Stimulated activated CD4-positive, alpha-beta T cell treated with anti-CD3 and anti-CD28 coated beads, Interleukin-12 subunit alpha, Interleukin-12 subunit beta, amount 100 ng/mL, for 48 hours (primary cell): ENCODE measurements around the gene SIT1.
"Not testable (repeated sequence)": the region's sequence is repeated elsewhere in the genome, so short reads cannot be mapped to it uniquely, and the experiment has no call there.

Experiments used
- DNase-seq, 3 donors: peaks; one replicate each; pipeline ENCODE4 v3.0.0-alpha.2; 2020; ENCODE audit warnings: low read depth in 2 of 3, low spot score in 1 of 3

SIT1 gene

GRCh38 chr9:35638751-35639150 lies 12.0 kb downstream of the SIT1 start:
- not testable (repeated sequence) for DNase-seq

- DNase-seq: not testable (repeated sequence)
Measured at GRCh38 chr9:35637427-35637955, 13.2 kb downstream of the SIT1 start.

GRCh38 chr9:35636877-35637246 lies 13.9 kb downstream of the SIT1 start:
- not testable (repeated sequence) for DNase-seq

- DNase-seq: no peak
Measured at GRCh38 chr9:35636135-35636876, 14.4 kb downstream of the SIT1 start.

- no peak for DNase-seq
Measured at GRCh38 chr9:35635730-35636129, 15.0 kb downstream of the SIT1 start.

GRCh38 chr9:35629597-35629996 lies 21.1 kb downstream of the SIT1 start:
- no peak for DNase-seq

GRCh38 chr9:35628389-35628991 lies 22.2 kb downstream of the SIT1 start:
- no peak for DNase-seq

GRCh38 chr9:35627575-35627974 lies 23.2 kb downstream of the SIT1 start:
- DNase-seq: no peak

GRCh38 chr9:35619800-35620158 lies 31.0 kb downstream of the SIT1 start:
- peak in 1 of 3 donors; percentile 8 for DNase-seq

- peak; percentile 7 to 44 (median 21) for DNase-seq
Measured at GRCh38 chr9:35618854-35619799, 31.6 kb downstream of the SIT1 start.

- no peak for DNase-seq
Measured at GRCh38 chr9:35618325-35618727, 32.4 kb downstream of the SIT1 start, which contains the start of gene CD72. Gene CD72, minus strand, starts transcription at chr9:35618413. Its CDS starts 110 bp downstream, at chr9:35618303.

- DNase-seq: no peak
Measured at GRCh38 chr9:35617548-35617947, 33.2 kb downstream of the SIT1 start.

GRCh38 chr9:35616681-35617459 lies 33.9 kb downstream of the SIT1 start:
- DNase-seq: peak; percentile 31 to 53 (median 44)

- no peak for DNase-seq
Measured at GRCh38 chr9:35615981-35616680, 34.6 kb downstream of the SIT1 start.

GRCh38 chr9:35612843-35613242 lies 37.9 kb downstream of the SIT1 start:
- DNase-seq: no peak

- not testable (repeated sequence) for DNase-seq
Measured at GRCh38 chr9:35612066-35612465, 38.7 kb downstream of the SIT1 start.

GRCh38 chr9:35611230-35611797 lies 39.4 kb downstream of the SIT1 start:
- DNase-seq: peak; percentile 32 to 46 (median 43)

- DNase-seq: no peak
Measured at GRCh38 chr9:35609820-35610163, 40.9 kb downstream of the SIT1 start.

GRCh38 chr9:35609001-35609819 lies 41.5 kb downstream of the SIT1 start:
- DNase-seq: no peak
